ENCODE data around the gene ASB16.

GRCh38 chr17:44155488-44155887 is 15.0 kb upstream of the ASB16 start:
- TF ChIP-seq POLR2A (IDR thresholded peaks at IDR 0.05) (no peak), CTCF (IDR thresholded peaks at IDR 0.05 in 8 of 11, conservative IDR thresholded peaks at IDR 0.05 in 3 of 11) (no peak)

All from spleen (tissue), 7 donors.